ENCODE results near the gene NF1. TPM values are rescaled to one million over a fixed set of nuclear protein-coding genes. Genes with fewer than 3 reads are reported as not detected.

The NF1 gene
- total RNA-seq, 4 donors from 2014 or later = 15.6 to 48.4 (median 26.9) TPM

DNA sequence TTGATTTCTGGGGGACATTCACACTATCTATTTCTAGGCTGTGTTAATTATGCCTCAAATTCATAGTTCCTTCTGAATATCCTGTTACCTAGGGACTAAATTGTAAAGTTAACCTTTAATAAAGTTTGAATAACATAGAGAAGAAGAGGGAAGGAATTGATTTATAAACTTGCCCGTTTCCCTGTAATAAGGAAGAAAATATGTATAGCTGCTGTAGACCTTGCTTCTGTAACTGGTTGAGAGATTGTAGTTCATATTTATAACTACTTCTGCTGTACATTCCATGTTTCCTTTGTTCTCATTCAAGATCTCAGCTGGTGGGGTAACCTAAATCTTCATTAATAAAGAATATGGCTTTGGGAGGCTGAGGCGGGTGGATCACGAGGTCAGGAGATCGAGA, 19.2 kb downstream of the NF1 start:
- no peaks in the 10 kb centered on the region for H3K4me1 ChIP-seq
- H3K4me3 ChIP-seq = no peak overlapping the region
- H3K27me3 ChIP-seq = no peaks in the 10 kb centered on the region
- H3K27ac ChIP-seq = no peak overlapping the region
- DNase-seq = no peak
- intact Hi-C loops (cut with DNase I) = no loop called here
- 99% methylated on average over 4 of the region's 4 CpGs for whole genome bisulfite sequencing, 2 donors
- H3K9me3 ChIP-seq = no peaks in the 10 kb centered on the region
- TF ChIP-seq, protein P1, sequence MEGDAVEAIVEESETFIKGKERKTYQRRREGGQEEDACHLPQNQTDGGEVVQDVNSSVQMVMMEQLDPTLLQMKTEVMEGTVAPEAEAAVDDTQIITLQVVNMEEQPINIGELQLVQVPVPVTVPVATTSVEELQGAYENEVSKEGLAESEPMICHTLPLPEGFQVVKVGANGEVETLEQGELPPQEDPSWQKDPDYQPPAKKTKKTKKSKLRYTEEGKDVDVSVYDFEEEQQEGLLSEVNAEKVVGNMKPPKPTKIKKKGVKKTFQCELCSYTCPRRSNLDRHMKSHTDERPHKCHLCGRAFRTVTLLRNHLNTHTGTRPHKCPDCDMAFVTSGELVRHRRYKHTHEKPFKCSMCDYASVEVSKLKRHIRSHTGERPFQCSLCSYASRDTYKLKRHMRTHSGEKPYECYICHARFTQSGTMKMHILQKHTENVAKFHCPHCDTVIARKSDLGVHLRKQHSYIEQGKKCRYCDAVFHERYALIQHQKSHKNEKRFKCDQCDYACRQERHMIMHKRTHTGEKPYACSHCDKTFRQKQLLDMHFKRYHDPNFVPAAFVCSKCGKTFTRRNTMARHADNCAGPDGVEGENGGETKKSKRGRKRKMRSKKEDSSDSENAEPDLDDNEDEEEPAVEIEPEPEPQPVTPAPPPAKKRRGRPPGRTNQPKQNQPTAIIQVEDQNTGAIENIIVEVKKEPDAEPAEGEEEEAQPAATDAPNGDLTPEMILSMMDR (IDR thresholded peaks at IDR 0.05) = no peak
- no peak for TF ChIP-seq POLR2A (IDR thresholded peaks at IDR 0.05)
- H3K36me3 ChIP-seq = no peaks in the 10 kb centered on the region

- WGBS, 2 donors = 76 to 77% methylated on average over 2 to 3 of the region's 3 CpGs
- no peak overlapping the region for H3K27ac ChIP-seq
- DNase-seq = no peak
- intact Hi-C loops (cut with DNase I) = no loop called here
- TF ChIP-seq, protein P1 (IDR thresholded peaks at IDR 0.05) = no peak
- no peak for TF ChIP-seq POLR2A (IDR thresholded peaks at IDR 0.05)
- H3K36me3 ChIP-seq = no peaks in the 10 kb centered on the region
- H3K4me3 ChIP-seq = no peak overlapping the region
- no peaks in the 10 kb centered on the region for H3K9me3 ChIP-seq
- no peaks in the 10 kb centered on the region for H3K4me1 ChIP-seq
- no peaks in the 10 kb centered on the region for H3K27me3 ChIP-seq
Observed at GRCh38 chr17:31114956-31115555, 20.3 kb downstream of the NF1 start.

DNA sequence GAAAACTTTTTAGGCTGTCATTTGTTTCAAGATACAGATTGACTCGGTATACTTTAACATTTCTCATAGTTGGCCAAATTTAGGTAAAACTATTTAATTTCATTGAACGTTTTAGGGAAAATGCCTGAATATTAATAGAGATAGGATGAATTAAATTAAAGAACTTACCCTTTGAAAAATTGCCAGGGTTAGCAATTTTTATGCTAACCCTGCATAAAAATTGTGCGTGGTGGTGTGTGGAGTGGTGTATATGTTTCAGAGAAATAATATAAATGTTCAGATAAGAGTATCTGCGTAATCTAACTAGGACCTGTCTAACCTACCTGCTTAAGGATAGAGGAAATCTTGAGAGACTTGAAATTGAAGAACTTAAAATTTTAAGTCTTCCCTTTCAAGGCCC, 21.4 kb downstream of the NF1 start:
- H3K9me3 ChIP-seq = no peaks in the 10 kb centered on the region
- TF ChIP-seq, protein P1 (IDR thresholded peaks at IDR 0.05) = no peak
- no peak for TF ChIP-seq POLR2A (IDR thresholded peaks at IDR 0.05)
- H3K27ac ChIP-seq = no peak overlapping the region
- no peaks in the 10 kb centered on the region for H3K4me1 ChIP-seq
- intact Hi-C loops (cut with DNase I) = no loop called here
- no peak for DNase-seq
- H3K4me3 ChIP-seq = no peak overlapping the region
- 85 to 87% methylated on average over 4 of the region's 4 CpGs for WGBS, 2 donors
- H3K27me3 ChIP-seq = no peaks in the 10 kb centered on the region
- no peaks in the 10 kb centered on the region for H3K36me3 ChIP-seq

GRCh38 chr17:31122746-31123145, 28.0 kb downstream of the NF1 start:
- Histone ChIP-seq H3K27ac (no peak overlapping the region), H3K36me3 (no peaks in the 10 kb centered on the region), H3K4me1 (no peaks in the 10 kb centered on the region), H3K4me3 (no peak overlapping the region), H3K9me3 (no peaks in the 10 kb centered on the region), H3K27me3 (no peaks in the 10 kb centered on the region)
- intact Hi-C loops (cut with DNase I) = no loop called here
- no peak for DNase-seq
- 75 to 79% methylated on average over 2 of the region's 2 CpGs for WGBS, 2 donors
- TF ChIP-seq, protein P1 (IDR thresholded peaks at IDR 0.05) = no peak
- no peak for TF ChIP-seq POLR2A (IDR thresholded peaks at IDR 0.05)

DNA sequence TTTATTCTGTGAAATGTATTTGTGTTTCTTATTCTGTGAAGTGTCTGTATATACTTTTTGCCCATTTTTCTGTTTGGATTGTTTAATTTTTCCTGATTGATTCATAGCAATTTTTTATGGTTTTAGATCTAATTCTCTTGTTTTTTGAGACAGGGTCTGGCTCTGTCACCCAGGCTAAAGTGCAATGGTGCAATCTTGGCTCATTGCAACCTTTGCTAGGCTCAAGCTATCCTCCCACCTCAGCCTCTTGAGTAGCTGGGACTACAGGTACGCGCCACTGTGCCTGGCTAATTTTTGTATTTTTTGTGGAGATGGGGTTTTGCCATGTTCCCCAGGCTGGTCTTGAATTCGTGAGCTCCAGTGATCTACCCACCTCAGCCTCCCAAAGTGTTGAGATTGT, 31.5 kb downstream of the NF1 start:
- WGBS, 2 donors = 86 to 90% methylated on average over 2 to 3 of the region's 3 CpGs
- Histone ChIP-seq H3K4me1 (peaks cover 0 to 12% (median 5%) of the 10 kb centered on the region in 3 donors), H3K4me3 (no peak overlapping the region), H3K9me3 (no peaks in the 10 kb centered on the region), H3K27ac (no peak overlapping the region), H3K27me3 (no peaks in the 10 kb centered on the region), H3K36me3 (no peaks in the 10 kb centered on the region)
- no peak for DNase-seq
- intact Hi-C loops (cut with DNase I) = no loop called here
- TF ChIP-seq, protein P1 (IDR thresholded peaks at IDR 0.05) = no peak
- no peak for TF ChIP-seq POLR2A (IDR thresholded peaks at IDR 0.05)
